Measurements from ENCODE around the gene SWSAP1.
"Not testable (repeated sequence)": the region's sequence is repeated elsewhere in the genome, so short reads cannot be mapped to it uniquely, and the experiment has no call there.

Gene SWSAP1, protein sequence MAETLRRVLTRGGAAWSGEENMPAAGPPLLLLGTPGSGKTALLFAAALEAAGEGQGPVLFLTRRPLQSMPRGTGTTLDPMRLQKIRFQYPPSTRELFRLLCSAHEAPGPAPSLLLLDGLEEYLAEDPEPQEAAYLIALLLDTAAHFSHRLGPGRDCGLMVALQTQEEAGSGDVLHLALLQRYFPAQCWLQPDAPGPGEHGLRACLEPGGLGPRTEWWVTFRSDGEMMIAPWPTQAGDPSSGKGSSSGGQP

GRCh38 chr19:11374433-11375142 is at the start of gene SWSAP1:
SWSAP1 (plus strand) TSS chr19:11374666; CDS start chr19:11374681, 15 bp downstream.
- TF ChIP-seq, protein P1, sequence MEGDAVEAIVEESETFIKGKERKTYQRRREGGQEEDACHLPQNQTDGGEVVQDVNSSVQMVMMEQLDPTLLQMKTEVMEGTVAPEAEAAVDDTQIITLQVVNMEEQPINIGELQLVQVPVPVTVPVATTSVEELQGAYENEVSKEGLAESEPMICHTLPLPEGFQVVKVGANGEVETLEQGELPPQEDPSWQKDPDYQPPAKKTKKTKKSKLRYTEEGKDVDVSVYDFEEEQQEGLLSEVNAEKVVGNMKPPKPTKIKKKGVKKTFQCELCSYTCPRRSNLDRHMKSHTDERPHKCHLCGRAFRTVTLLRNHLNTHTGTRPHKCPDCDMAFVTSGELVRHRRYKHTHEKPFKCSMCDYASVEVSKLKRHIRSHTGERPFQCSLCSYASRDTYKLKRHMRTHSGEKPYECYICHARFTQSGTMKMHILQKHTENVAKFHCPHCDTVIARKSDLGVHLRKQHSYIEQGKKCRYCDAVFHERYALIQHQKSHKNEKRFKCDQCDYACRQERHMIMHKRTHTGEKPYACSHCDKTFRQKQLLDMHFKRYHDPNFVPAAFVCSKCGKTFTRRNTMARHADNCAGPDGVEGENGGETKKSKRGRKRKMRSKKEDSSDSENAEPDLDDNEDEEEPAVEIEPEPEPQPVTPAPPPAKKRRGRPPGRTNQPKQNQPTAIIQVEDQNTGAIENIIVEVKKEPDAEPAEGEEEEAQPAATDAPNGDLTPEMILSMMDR (IDR thresholded peaks at IDR 0.05; ENCODE audit: insufficient read depth, missing control alignments), result no peak
- FAIRE-seq, result no peak
- DNase-seq (ENCODE audit: insufficient read length, low spot score), result peak; percentile 98

DNA sequence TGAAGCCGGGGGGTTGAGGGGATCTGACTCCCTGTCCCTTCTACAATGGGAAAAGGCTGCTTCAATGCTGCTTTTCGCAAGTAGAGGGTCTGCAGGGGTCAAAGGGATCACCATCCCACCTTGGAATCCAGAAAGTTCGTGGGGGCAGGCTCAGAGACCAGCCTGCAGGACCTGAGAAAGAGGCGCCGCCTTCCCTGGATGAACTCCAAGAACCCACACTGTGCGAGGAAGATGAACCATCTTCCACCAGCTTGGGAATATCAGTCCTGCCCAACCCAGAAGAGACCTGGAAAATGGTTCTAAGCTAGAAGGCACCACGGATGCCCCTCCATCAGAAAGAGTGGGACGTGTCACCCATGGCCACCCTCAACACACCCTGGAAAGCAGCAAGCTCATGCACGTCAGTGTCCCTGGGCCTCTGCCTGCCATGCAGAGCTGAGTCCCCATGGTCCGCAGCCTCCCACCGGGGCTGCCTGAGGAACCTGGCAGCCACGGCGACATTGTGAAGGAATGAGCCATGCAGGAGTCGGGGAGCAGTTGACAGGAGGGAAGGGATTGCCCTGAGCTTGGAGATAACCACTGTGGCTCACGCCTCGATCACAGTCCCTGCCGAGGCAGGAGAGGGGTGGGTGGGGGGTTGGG is 49.6 kb upstream of the SWSAP1 start:
- DNase-seq (ENCODE audit: insufficient read length, low spot score), result no peak
- TF ChIP-seq, protein P1 (IDR thresholded peaks at IDR 0.05; ENCODE audit: insufficient read depth, missing control alignments), result no peak
- FAIRE-seq, result no peak

- FAIRE-seq (no peak), DNase-seq (ENCODE audit: insufficient read length, low spot score) (no peak)
- TF ChIP-seq, protein P1 (IDR thresholded peaks at IDR 0.05; ENCODE audit: insufficient read depth, missing control alignments), result no peak
Observed at GRCh38 chr19:11325544-11325943, 48.9 kb upstream of the SWSAP1 start.

- FAIRE-seq, result no peak
- TF ChIP-seq, protein P1 (IDR thresholded peaks at IDR 0.05; ENCODE audit: insufficient read depth, missing control alignments), result no peak
- DNase-seq (ENCODE audit: insufficient read length, low spot score), result no peak
Observed at GRCh38 chr19:11330127-11330526, 44.3 kb upstream of the SWSAP1 start.

DNA sequence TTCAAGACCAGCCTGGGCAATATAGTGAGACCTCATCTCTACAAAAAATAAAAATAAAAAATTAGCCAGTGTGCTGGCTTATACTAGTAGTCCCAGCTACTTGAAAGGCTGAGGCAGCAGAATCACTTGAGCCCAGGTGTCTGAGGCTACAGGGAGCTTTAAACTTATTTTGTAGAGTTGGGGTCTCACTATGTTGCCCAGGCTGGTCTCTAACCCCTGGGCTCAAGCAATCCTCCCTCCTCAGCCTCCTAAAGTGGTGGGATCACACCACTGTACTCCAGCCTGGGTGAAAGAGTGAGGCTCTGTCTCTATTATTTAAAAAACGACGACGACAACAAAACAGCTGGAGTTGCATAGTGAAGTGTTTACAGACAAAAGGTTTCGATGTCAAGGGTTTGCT is 43.0 kb upstream of the SWSAP1 start:
- TF ChIP-seq, protein P1 (IDR thresholded peaks at IDR 0.05; ENCODE audit: insufficient read depth, missing control alignments), result no peak
- FAIRE-seq (no peak), DNase-seq (ENCODE audit: insufficient read length, low spot score) (no peak)

- DNase-seq (ENCODE audit: insufficient read length, low spot score) (no peak), FAIRE-seq (no peak)
Observed at GRCh38 chr19:11332822-11333221, 41.6 kb upstream of the SWSAP1 start.

DNA sequence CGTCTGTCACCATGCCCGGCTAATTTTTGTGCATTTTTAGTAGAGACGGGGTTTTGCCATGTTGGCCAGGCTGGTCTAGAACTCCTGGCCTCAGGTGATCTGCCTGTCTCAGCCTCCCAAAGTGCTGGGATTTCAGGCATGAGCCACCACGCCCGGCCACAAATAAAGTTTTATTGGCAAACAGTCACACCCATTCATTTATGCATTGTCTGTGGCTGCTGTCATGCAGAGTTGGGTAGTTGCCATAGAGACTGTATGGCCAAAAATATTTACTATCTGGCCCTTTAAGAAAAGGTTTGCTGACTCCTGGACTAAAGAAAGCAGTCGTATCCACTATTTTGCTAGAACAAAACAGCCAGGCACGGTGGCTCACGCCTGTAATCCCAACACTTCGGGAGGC is 40.6 kb upstream of the SWSAP1 start:
- not testable (repeated sequence) for FAIRE-seq; DNase-seq (ENCODE audit: insufficient read length, low spot score)

More at GRCh38 chr19:11332822-11333221, 41.6 kb upstream of the SWSAP1 start:
- TF ChIP-seq, protein P1 (IDR thresholded peaks at IDR 0.05; ENCODE audit: insufficient read depth, missing control alignments), result no peak
